Uterine smooth muscle cell (primary cell): ENCODE results near the gene RBBP7. TPM values are rescaled to one million over a fixed set of nuclear protein-coding genes. Genes with fewer than 3 reads are reported as not detected.

Source experiments
- total RNA-seq: library from RNA; depleted of rRNA; stranded (reverse); fragments of >200 nt; gene quantifications from 2 replicates; pipeline ENCODE4 v1.2.3, GENCODE V29; 2014

RBBP7 gene
- 128 and 236 TPM in 2 replicates for total RNA-seq

GRCh38 chrX:16870095-16870861 is at the start of gene RBBP7:
Gene RBBP7, minus strand, starts transcription at chrX:16870362. Its CDS starts 309 bp downstream, at chrX:16870053.

Other genes starting within 250 kb of the RBBP7 start
- gene S100G, start 220.2 kb downstream of the RBBP7 start, total RNA-seq: not detected in 2 replicates
- 10.0 and 15.4 TPM in 2 replicates for gene CTPS2, start 157.7 kb downstream of the RBBP7 start, total RNA-seq
- gene SYAP1, start 150.8 kb downstream of the RBBP7 start, total RNA-seq: 46.2 and 52.1 TPM in 2 replicates
- gene TXLNG, start 83.9 kb downstream of the RBBP7 start, total RNA-seq: 13.1 TPM in 2 replicates
- 0.33 and 0.75 TPM in 2 replicates for gene REPS2, start 76.3 kb upstream of the RBBP7 start, total RNA-seq